Choroid plexus epithelial cell (primary cell): ENCODE results near the gene ANK3.

Experiments used
- DNase-seq: peaks from one replicate; pipeline ENCODE4 v3.0.0-alpha.2; 2010; ENCODE audit warnings: low read depth
- H3K4me3 ChIP-seq: 2 replicates; pipeline ENCODE4 v1.5.1; 2011; ENCODE audit warnings: low read depth, mild to moderate bottlenecking, control low read depth, low read length, moderate library complexity
- CTCF ChIP-seq: conservative IDR thresholded peaks from 2 replicates; pipeline ENCODE4 v1.5.1; 2011; ENCODE audit warnings: low read depth, mild to moderate bottlenecking, control low read depth, inconsistent platforms, low read length, moderate library complexity

The ANK3 gene

GRCh38 chr10:60176925-60177324 lies 212.8 kb downstream of the ANK3 start:
- DNase-seq, result no peak
- no peak overlapping the region for H3K4me3 ChIP-seq
- TF ChIP-seq CTCF, result no peak

- no peak overlapping the region for H3K4me3 ChIP-seq
- TF ChIP-seq CTCF, result no peak
- DNase-seq, result peak; percentile 10
These were observed 214.2 kb downstream of the ANK3 start for GRCh38 chr10:60175441-60175971.

- no peak for DNase-seq
- TF ChIP-seq CTCF, result no peak
- no peak overlapping the region for H3K4me3 ChIP-seq
These were observed 217.2 kb downstream of the ANK3 start for GRCh38 chr10:60172363-60172990.

GRCh38 chr10:60171436-60172013 lies 218.2 kb downstream of the ANK3 start:
- no peak overlapping the region for H3K4me3 ChIP-seq
- TF ChIP-seq CTCF, result no peak
- no peak for DNase-seq

- no peak for TF ChIP-seq CTCF
- H3K4me3 ChIP-seq, result no peak overlapping the region
- DNase-seq, result peak; percentile 59
These were observed 219.4 kb downstream of the ANK3 start for GRCh38 chr10:60170250-60170649.

- TF ChIP-seq CTCF, result no peak
- DNase-seq, result no peak
- H3K4me3 ChIP-seq, result no peak overlapping the region
These were observed 220.6 kb downstream of the ANK3 start for GRCh38 chr10:60169111-60169510.

GRCh38 chr10:60167050-60167449 lies 222.6 kb downstream of the ANK3 start:
- DNase-seq, result no peak
- no peak for TF ChIP-seq CTCF
- no peak overlapping the region for H3K4me3 ChIP-seq
